ENCODE results near the gene AAGAB.

Gene AAGAB

DNA sequence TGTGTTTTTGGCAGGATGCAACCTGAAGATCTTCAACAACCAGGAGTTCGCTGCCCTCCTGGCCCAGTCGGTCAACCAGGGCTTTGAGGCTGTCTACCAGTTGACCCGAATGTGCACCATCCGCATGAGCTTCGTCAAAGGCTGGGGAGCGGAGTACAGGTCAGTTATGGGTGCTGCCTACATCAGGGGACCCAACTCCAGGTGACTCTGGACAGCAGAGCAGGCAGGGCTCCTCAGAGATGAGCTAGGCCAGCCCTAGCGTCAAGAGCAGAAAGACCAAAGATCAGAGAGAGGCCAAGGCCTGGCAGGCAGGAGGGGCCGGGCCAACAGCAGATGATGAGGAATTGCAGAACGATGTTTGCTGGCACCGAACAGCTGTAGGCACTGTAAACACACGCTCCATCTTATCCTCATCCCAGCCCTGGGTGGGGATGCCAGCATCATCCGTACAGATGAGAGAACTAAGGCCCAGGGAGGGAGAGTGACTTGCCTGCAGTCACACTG is 67.1 kb downstream of the AAGAB start:
- DNase-seq (ENCODE audit: low spot score), result no peak
- Histone ChIP-seq H3K4me3 (no peak overlapping the region), H3K27ac (peak overlapping the region; percentile 44 to 79)
- TF ChIP-seq, protein P1, sequence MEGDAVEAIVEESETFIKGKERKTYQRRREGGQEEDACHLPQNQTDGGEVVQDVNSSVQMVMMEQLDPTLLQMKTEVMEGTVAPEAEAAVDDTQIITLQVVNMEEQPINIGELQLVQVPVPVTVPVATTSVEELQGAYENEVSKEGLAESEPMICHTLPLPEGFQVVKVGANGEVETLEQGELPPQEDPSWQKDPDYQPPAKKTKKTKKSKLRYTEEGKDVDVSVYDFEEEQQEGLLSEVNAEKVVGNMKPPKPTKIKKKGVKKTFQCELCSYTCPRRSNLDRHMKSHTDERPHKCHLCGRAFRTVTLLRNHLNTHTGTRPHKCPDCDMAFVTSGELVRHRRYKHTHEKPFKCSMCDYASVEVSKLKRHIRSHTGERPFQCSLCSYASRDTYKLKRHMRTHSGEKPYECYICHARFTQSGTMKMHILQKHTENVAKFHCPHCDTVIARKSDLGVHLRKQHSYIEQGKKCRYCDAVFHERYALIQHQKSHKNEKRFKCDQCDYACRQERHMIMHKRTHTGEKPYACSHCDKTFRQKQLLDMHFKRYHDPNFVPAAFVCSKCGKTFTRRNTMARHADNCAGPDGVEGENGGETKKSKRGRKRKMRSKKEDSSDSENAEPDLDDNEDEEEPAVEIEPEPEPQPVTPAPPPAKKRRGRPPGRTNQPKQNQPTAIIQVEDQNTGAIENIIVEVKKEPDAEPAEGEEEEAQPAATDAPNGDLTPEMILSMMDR (IDR thresholded peaks at IDR 0.05), result no peak

- peak overlapping the region; percentile 44 to 79 for H3K27ac ChIP-seq
- peak; percentile 66 for DNase-seq (ENCODE audit: low spot score)
Observed at GRCh38 chr15:67186688-67187087, 67.8 kb downstream of the AAGAB start.

GRCh38 chr15:67186226-67186649 is 68.2 kb downstream of the AAGAB start:
- no peak for DNase-seq (ENCODE audit: low spot score)
- H3K27ac ChIP-seq, result peak overlapping the region; percentile 44 to 79
- TF ChIP-seq, protein P1 (IDR thresholded peaks at IDR 0.05), result no peak
- H3K4me3 ChIP-seq, result no peak overlapping the region

More at GRCh38 chr15:67186688-67187087, 67.8 kb downstream of the AAGAB start:
- H3K4me3 ChIP-seq, result no peak overlapping the region
- TF ChIP-seq, protein P1 (IDR thresholded peaks at IDR 0.05), result no peak

GRCh38 chr15:67185621-67186225 is 68.7 kb downstream of the AAGAB start:
- no peak for DNase-seq (ENCODE audit: low spot score)
- no peak overlapping the region for H3K4me3 ChIP-seq
- TF ChIP-seq, protein P1 (IDR thresholded peaks at IDR 0.05), result no peak
- peak overlapping the region; percentile 44 to 79 for H3K27ac ChIP-seq

DNA sequence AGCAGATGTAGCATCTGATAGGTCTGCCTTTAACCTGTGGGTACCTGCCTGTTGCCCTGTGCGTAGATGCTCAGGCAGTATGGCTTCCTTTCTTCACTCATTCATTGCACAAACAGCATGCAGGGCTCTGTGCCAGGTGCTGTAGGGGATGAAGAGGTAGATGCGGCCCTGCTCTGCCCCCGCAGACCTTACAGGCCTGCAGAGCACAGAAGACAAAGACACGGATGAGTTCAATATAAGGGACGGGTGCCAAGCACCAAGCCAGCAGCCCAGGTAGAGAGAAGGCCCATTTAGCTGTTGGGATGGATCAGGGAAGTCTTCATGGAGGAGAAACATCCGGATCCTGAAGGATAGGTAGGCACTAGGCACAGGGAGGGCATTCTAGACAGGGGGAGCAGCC is 69.4 kb downstream of the AAGAB start:
- no peak overlapping the region for H3K4me3 ChIP-seq
- TF ChIP-seq, protein P1 (IDR thresholded peaks at IDR 0.05), result no peak
- no peak for DNase-seq (ENCODE audit: low spot score)
- peak overlapping the region in 1 of 2 donors; percentile 79 for H3K27ac ChIP-seq

DNA sequence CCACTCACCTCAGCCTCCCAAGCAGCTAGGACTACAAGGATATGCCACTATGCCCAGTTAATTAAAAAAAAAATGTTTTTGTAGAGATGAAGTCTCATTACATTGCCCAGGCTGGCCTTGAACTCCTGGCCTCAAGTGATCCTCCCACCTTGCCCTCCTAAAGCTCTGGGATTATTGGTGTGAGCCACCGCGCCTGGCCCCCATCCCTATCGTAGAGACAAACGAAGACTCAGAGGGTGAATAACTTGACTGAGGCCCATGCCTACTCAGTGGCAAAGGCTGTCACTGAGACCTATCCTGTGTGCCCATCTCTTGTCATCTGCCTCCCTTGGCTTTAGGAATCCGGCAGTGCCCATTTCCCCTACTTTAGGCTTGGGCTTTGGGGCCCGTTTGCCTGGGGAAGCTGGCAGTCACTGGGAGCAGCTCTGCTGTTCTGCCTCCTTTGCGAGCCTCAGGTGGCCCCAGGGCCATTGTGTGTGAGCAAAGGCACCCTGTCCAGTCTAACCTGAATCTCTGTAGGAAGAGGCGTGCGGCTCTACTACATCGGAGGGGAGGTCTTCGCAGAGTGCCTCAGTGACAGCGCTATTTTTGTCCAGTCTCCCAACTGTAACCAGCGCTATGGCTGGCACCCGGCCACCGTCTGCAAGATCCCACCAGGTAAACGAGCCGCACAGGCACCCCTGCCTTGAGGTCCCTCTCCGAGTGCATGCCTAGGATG is 70.1 kb downstream of the AAGAB start:
- TF ChIP-seq, protein P1 (IDR thresholded peaks at IDR 0.05), result no peak
- DNase-seq (ENCODE audit: low spot score), result no peak
- H3K27ac ChIP-seq, result peak overlapping the region in 1 of 2 donors; percentile 79
- H3K4me3 ChIP-seq, result no peak overlapping the region

Data from coronary artery (tissue), 2 donors.